Thyroid gland (tissue), 4 donors: ENCODE data around the gene PTPRN2. TPM values are rescaled to one million over a fixed set of nuclear protein-coding genes. Genes with fewer than 3 reads are reported as not detected.
"Not testable (repeated sequence)": the region's sequence is repeated elsewhere in the genome, so short reads cannot be mapped to it uniquely, and the experiment has no call there.

Source experiments
- DNase-seq, 2 donors: peaks; one replicate each; pipeline ENCODE4 v3.0.0-alpha.2; 2019
- H3K27ac ChIP-seq, 3 donors: fragments of 200-600 bp; sonication (generic); 1 replicate in 2 of 3; 2 replicates in 1 of 3; pipeline ENCODE4 v1.5.1; 2016 to 2019; ENCODE audit warnings: mild to moderate bottlenecking in 1 of 3, moderate library complexity in 1 of 3
- H3K27me3 ChIP-seq: fragments of 200-600 bp; sonication (generic); one replicate; pipeline ENCODE4 v1.5.1; 2019
- H3K36me3 ChIP-seq, 2 donors: fragments of 200-600 bp; sonication (generic); one replicate each; pipeline ENCODE4 v1.5.1; 2016 to 2019
- H3K4me1 ChIP-seq, 2 donors: fragments of 200-600 bp; sonication (generic); one replicate each; pipeline ENCODE4 v1.5.1; 2017 to 2019
- H3K4me3 ChIP-seq, 3 donors: fragments of 200-600 bp; sonication (generic); replicated peaks in 1 of 3; 1 replicate in 2 of 3; 2 replicates in 1 of 3; pipeline ENCODE4 v1.5.1; 2016; ENCODE audit warnings: mild to moderate bottlenecking in 1 of 3
- H3K9me3 ChIP-seq: fragments of 200-600 bp; sonication (generic); one replicate; pipeline ENCODE4 v1.5.1; 2017
- POLR2A ChIP-seq, 2 donors: fragments of 450-650 bp; IDR thresholded peaks; one replicate each; pipeline ENCODE4 v1.6.1; 2017; ENCODE audit warnings: antibody characterized with exemption in 2 of 2, mild to moderate bottlenecking in 2 of 2, moderate library complexity in 1 of 2
- WGBS, 2 donors: methylation state at CpG; one replicate each; pipeline ENCODE4 v1.1.5; 2017; 5-methylcytosine and 5-hydroxymethylcytosine counted together
- intact Hi-C: fragments of 100-400 bp; cut with DNase I; formaldehyde crosslinking; loops from one replicate; pipeline ENCODE4 v1.15.1; 2023
- total RNA-seq, 4 donors: library from RNA; depleted of rRNA; stranded (reverse); fragments of >200 nt; gene quantifications; one replicate each; pipeline ENCODE4 v1.2.3, GENCODE V29; 2016
- TF ChIP-seq, protein P1 (sequence below), 6 experiments: fragments of 200-600 bp in 3 of 6; fragments of 450-650 bp in 3 of 6; sonication (generic) in 3 of 6; IDR thresholded peaks; one replicate each; pipeline ENCODE4 v1.5.1; 2016 to 2019; ENCODE audit warnings: antibody characterized with exemption in 6 of 6, mild to moderate bottlenecking in 2 of 6, inconsistent platforms in 1 of 6, moderate library complexity in 1 of 6

Gene PTPRN2
- total RNA-seq, 4 donors from 2014 or later, result 4.2 to 9.9 (median 7.7) TPM

DNA sequence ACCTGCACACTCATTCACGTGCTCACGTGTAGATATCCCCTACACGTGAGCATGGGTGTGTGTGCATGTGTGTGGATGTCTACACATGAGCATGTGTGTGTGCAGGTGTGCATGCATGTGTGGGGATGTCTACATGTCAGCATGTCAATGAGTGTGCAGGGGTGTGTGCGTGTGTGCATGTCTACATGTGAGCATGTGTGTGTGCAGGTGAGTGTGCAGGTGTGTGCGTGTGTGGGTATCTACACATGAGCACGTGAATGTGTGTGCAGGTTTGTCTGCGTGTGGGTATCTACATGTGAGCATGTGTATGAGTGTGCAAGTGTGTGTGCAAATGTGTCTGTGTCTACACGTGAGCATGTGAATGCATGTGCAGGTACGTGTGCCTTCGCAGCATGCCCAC, 274.8 kb downstream of the PTPRN2 start:
- WGBS, 2 donors, result 95 to 97% methylated on average over 9 to 10 of the region's 10 CpGs
- H3K36me3 ChIP-seq, result no peaks in the 10 kb centered on the region
- intact Hi-C loops, result no loop called here
- H3K27me3 ChIP-seq, result no peaks in the 10 kb centered on the region
- H3K27ac ChIP-seq, result no peak overlapping the region
- H3K4me1 ChIP-seq, result no peaks in the 10 kb centered on the region
- TF ChIP-seq POLR2A (IDR thresholded peaks at IDR 0.05), result no peak
- TF ChIP-seq, protein P1, sequence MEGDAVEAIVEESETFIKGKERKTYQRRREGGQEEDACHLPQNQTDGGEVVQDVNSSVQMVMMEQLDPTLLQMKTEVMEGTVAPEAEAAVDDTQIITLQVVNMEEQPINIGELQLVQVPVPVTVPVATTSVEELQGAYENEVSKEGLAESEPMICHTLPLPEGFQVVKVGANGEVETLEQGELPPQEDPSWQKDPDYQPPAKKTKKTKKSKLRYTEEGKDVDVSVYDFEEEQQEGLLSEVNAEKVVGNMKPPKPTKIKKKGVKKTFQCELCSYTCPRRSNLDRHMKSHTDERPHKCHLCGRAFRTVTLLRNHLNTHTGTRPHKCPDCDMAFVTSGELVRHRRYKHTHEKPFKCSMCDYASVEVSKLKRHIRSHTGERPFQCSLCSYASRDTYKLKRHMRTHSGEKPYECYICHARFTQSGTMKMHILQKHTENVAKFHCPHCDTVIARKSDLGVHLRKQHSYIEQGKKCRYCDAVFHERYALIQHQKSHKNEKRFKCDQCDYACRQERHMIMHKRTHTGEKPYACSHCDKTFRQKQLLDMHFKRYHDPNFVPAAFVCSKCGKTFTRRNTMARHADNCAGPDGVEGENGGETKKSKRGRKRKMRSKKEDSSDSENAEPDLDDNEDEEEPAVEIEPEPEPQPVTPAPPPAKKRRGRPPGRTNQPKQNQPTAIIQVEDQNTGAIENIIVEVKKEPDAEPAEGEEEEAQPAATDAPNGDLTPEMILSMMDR (IDR thresholded peaks at IDR 0.05), result no peak
- DNase-seq, result no peak
- H3K4me3 ChIP-seq, result no peak overlapping the region
- H3K9me3 ChIP-seq, result no peaks in the 10 kb centered on the region

GRCh38 chr7:158311791-158312190, 275.8 kb downstream of the PTPRN2 start:
- Histone ChIP-seq H3K27ac (no peak overlapping the region), H3K27me3 (no peaks in the 10 kb centered on the region), H3K9me3 (no peaks in the 10 kb centered on the region), H3K4me3 (no peak overlapping the region), H3K4me1 (no peaks in the 10 kb centered on the region), H3K36me3 (no peaks in the 10 kb centered on the region)
- 87 to 94% methylated on average over 10 to 11 of the region's 11 CpGs for WGBS, 2 donors
- intact Hi-C loops, result no loop called here
- DNase-seq, result no peak
- no peak for TF ChIP-seq POLR2A (IDR thresholded peaks at IDR 0.05)
- TF ChIP-seq, protein P1 (IDR thresholded peaks at IDR 0.05), result no peak

- intact Hi-C loops, result no loop called here
- WGBS, 2 donors, result 76 to 83% methylated on average over 17 of the region's 17 CpGs
- no peaks in the 10 kb centered on the region for H3K27me3 ChIP-seq
- no peaks in the 10 kb centered on the region for H3K36me3 ChIP-seq
- DNase-seq, result no peak
- TF ChIP-seq POLR2A (IDR thresholded peaks at IDR 0.05), result no peak
- TF ChIP-seq, protein P1 (IDR thresholded peaks at IDR 0.05), result no peak
- no peaks in the 10 kb centered on the region for H3K9me3 ChIP-seq
- H3K4me3 ChIP-seq, result no peak overlapping the region
- H3K4me1 ChIP-seq, result no peaks in the 10 kb centered on the region
- no peak overlapping the region for H3K27ac ChIP-seq
Measured at GRCh38 chr7:158310924-158311666, 276.5 kb downstream of the PTPRN2 start.

DNA sequence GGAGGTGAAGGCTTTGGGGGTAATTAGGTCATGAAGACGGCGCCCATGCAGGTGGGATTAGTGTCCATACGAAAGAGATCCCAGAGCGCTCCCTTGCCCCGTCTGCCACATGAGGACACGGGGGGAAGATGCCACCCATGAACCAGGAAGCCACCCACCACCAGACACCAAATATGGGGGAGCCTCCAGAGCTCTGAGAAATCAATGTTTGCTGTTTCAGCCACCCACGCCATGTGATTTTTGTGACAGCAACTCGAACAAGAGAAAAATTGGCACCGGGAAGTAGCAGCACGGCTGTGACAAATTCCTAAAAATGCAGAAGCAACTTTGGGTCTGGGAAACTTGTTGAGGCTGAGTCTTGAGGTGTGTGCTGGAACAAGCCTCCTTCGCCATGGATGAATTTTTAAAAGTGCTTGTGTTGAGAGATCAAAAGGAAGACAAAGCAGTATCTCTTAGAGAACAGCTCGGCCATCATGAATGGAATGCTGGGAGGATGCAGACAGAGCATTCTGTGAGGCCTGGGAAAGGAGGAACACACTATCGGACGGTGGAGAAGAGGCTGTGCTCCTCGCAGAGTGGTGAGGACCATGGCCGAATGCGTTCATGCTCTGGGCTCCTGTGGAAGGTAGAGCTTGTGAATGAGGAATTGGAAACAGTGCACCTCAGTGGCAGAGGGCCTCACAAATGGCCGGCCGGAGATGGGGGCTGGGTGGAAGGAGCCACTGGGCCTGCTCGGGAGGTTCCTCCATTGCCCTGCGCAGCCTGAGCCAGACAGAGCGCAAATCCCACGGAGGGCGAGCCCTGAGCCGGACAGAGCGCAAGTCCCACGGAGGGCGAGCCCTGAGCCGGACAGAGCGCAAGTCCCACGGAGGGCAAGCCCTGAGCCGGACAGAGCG, 277.5 kb downstream of the PTPRN2 start:
- intact Hi-C loops, result no loop called here
- H3K27me3 ChIP-seq, result no peaks in the 10 kb centered on the region
- TF ChIP-seq, protein P1 (IDR thresholded peaks at IDR 0.05), result no peak
- no peak for TF ChIP-seq POLR2A (IDR thresholded peaks at IDR 0.05)
- no peak overlapping the region for H3K27ac ChIP-seq
- H3K4me1 ChIP-seq, result no peaks in the 10 kb centered on the region
- DNase-seq, result no peak
- no peaks in the 10 kb centered on the region for H3K36me3 ChIP-seq
- no peaks in the 10 kb centered on the region for H3K9me3 ChIP-seq
- H3K4me3 ChIP-seq, result no peak overlapping the region
- WGBS, 2 donors, result 86 to 88% methylated on average over 28 of the region's 33 CpGs

- Histone ChIP-seq H3K4me3 (no peak overlapping the region), H3K4me1 (no peaks in the 10 kb centered on the region), H3K27me3 (no peaks in the 10 kb centered on the region), H3K27ac (no peak overlapping the region), H3K9me3 (no peaks in the 10 kb centered on the region), H3K36me3 (no peaks in the 10 kb centered on the region)
- DNase-seq, result no peak
- 78 to 82% methylated on average over 1 of the region's 1 CpG for WGBS, 2 donors
- intact Hi-C loops, result no loop called here
- TF ChIP-seq, protein P1 (IDR thresholded peaks at IDR 0.05), result no peak
- no peak for TF ChIP-seq POLR2A (IDR thresholded peaks at IDR 0.05)
Measured at GRCh38 chr7:158308001-158308400, 279.6 kb downstream of the PTPRN2 start.

GRCh38 chr7:158304072-158304471, 283.6 kb downstream of the PTPRN2 start:
- H3K27ac ChIP-seq, DNase-seq, H3K27me3 ChIP-seq, H3K9me3 ChIP-seq, H3K36me3 ChIP-seq, H3K4me3 ChIP-seq, H3K4me1 ChIP-seq, intact Hi-C loops: not testable (repeated sequence)
- 88% methylated on average over 6 of the region's 6 CpGs for WGBS, 2 donors
